Measurements from ENCODE around the gene CACNA1F. TPM values are rescaled to one million over a fixed set of nuclear protein-coding genes. Genes with fewer than 3 reads are reported as not detected.

CACNA1F gene
- total RNA-seq, 1 donor from 2014 or later = 0.05 TPM

GRCh38 chrX:49228185-49228584 is 5.0 kb downstream of the CACNA1F start:
- Mint-ChIP-seq H3K27me3 (ENCODE audit: low read depth) (peaks cover 26% of the 10 kb centered on the region), H3K36me3 (ENCODE audit: low read depth) (peaks cover 3% of the 10 kb centered on the region), H3K9me3 (peaks cover 3% of the 10 kb centered on the region), H3K4me1 (no peaks in the 10 kb centered on the region), H3K4me3 (no peak overlapping the region), H3K27ac (ENCODE audit: unreplicated experiment) (no peak overlapping the region)
- DNase-seq (ENCODE audit: low read depth, low spot score) = no peak
- no peak for TF ChIP-seq CTCF (conservative IDR thresholded peaks at IDR 0.05)

GRCh38 chrX:49227726-49228125 is 5.4 kb downstream of the CACNA1F start:
- H3K4me1 Mint-ChIP-seq = no peaks in the 10 kb centered on the region
- peaks cover 3% of the 10 kb centered on the region for H3K9me3 Mint-ChIP-seq
- H3K36me3 Mint-ChIP-seq (ENCODE audit: low read depth) = peaks cover 3% of the 10 kb centered on the region
- H3K27me3 Mint-ChIP-seq (ENCODE audit: low read depth) = peaks cover 29% of the 10 kb centered on the region
- H3K27ac Mint-ChIP-seq (ENCODE audit: unreplicated experiment) = no peak overlapping the region
- no peak overlapping the region for H3K4me3 Mint-ChIP-seq
- no peak for DNase-seq (ENCODE audit: low read depth, low spot score)
- no peak for TF ChIP-seq CTCF (conservative IDR thresholded peaks at IDR 0.05)

GRCh38 chrX:49226946-49227345 is 6.2 kb downstream of the CACNA1F start:
- TF ChIP-seq CTCF (conservative IDR thresholded peaks at IDR 0.05) = no peak

GRCh38 chrX:49225858-49226257 is 7.3 kb downstream of the CACNA1F start:
- H3K27ac Mint-ChIP-seq (ENCODE audit: unreplicated experiment) = no peak overlapping the region
- H3K4me1 Mint-ChIP-seq = no peaks in the 10 kb centered on the region
- DNase-seq (ENCODE audit: low read depth, low spot score) = no peak
- H3K9me3 Mint-ChIP-seq = peaks cover 9% of the 10 kb centered on the region
- TF ChIP-seq CTCF (conservative IDR thresholded peaks at IDR 0.05) = no peak
- H3K36me3 Mint-ChIP-seq (ENCODE audit: low read depth) = peaks cover 3% of the 10 kb centered on the region
- peaks cover 37% of the 10 kb centered on the region for H3K27me3 Mint-ChIP-seq (ENCODE audit: low read depth)
- no peak overlapping the region for H3K4me3 Mint-ChIP-seq

More at GRCh38 chrX:49226946-49227345, 6.2 kb downstream of the CACNA1F start:
- peaks cover 3% of the 10 kb centered on the region for H3K36me3 Mint-ChIP-seq (ENCODE audit: low read depth)
- peaks cover 5% of the 10 kb centered on the region for H3K9me3 Mint-ChIP-seq
- H3K4me1 Mint-ChIP-seq = no peaks in the 10 kb centered on the region
- no peak for DNase-seq (ENCODE audit: low read depth, low spot score)
- H3K27ac Mint-ChIP-seq (ENCODE audit: unreplicated experiment) = no peak overlapping the region
- H3K27me3 Mint-ChIP-seq (ENCODE audit: low read depth) = peaks cover 30% of the 10 kb centered on the region
- H3K4me3 Mint-ChIP-seq = no peak overlapping the region

- Mint-ChIP-seq H3K9me3 (peaks cover 6% of the 10 kb centered on the region), H3K27me3 (ENCODE audit: low read depth) (peaks cover 35% of the 10 kb centered on the region), H3K27ac (ENCODE audit: unreplicated experiment) (no peak overlapping the region), H3K4me1 (no peaks in the 10 kb centered on the region), H3K4me3 (no peak overlapping the region), H3K36me3 (ENCODE audit: low read depth) (no peaks in the 10 kb centered on the region)
- no peak for DNase-seq (ENCODE audit: low read depth, low spot score)
- no peak for TF ChIP-seq CTCF (conservative IDR thresholded peaks at IDR 0.05)
These were observed 11.3 kb downstream of the CACNA1F start for GRCh38 chrX:49221868-49222267.

- no peak for TF ChIP-seq CTCF (conservative IDR thresholded peaks at IDR 0.05)
- no peak for DNase-seq (ENCODE audit: low read depth, low spot score)
- Mint-ChIP-seq H3K4me1 (no peaks in the 10 kb centered on the region), H3K4me3 (no peak overlapping the region), H3K27me3 (ENCODE audit: low read depth) (peaks cover 33% of the 10 kb centered on the region), H3K36me3 (ENCODE audit: low read depth) (no peaks in the 10 kb centered on the region), H3K27ac (ENCODE audit: unreplicated experiment) (no peak overlapping the region), H3K9me3 (peaks cover 6% of the 10 kb centered on the region)
These were observed 13.0 kb downstream of the CACNA1F start for GRCh38 chrX:49220100-49220499.

Data from neural crest cell (in vitro differentiated cells).